HG03558 (cell line): ENCODE data around the gene CLEC11A.

ENCODE experiments used
- ATAC-seq: cut with Tn5 transposase; IDR thresholded peaks from one replicate; pipeline ENCODE4 v1.9.1; 2021; ENCODE audit warnings: moderate number of reproducible peaks; ENCODE audit not compliant: unreplicated experiment; ENCODE audit errors: extremely low read depth

Gene CLEC11A

DNA sequence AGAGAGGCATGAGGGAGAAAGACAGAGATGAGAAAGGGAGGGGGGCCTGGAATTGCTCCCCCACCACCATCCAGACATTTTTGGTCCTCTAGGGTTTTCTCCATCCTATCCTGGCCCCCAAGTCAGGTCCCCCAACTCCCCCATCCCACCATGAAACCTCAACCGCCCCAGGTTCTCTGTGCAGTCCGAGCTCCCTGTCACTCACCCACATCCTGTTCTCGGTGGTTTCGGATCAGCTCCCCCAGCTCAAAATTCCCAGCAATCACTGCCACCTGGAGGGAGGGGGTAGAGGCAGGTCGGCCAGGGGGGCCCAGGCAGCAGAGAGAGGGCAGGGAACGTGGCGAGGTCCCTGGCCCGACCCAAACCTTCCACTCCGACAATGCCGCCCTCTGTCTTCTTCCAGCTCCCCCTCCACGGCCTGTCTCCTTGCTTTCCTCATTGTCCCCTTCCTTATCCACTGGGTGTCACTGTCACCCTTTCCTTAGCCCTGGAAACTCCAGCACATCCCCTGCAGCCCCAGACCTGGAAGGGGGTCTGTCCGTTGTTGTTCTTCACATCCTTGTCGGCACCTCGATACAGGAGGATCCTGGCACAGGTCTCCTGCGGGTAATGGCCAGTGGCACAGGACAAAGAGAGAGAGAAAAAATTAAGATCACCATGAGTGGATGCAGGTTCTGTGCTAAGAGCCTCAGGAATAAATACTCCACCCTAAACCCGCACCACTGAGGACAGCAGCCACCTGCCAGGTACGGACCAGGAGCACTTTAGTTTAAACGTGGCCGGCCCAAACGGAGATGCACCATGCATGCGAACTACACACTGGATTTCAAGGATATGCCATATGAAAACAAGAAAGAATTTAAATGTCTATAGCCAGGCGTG is 19.0 kb upstream of the CLEC11A start:
- no peak for ATAC-seq

DNA sequence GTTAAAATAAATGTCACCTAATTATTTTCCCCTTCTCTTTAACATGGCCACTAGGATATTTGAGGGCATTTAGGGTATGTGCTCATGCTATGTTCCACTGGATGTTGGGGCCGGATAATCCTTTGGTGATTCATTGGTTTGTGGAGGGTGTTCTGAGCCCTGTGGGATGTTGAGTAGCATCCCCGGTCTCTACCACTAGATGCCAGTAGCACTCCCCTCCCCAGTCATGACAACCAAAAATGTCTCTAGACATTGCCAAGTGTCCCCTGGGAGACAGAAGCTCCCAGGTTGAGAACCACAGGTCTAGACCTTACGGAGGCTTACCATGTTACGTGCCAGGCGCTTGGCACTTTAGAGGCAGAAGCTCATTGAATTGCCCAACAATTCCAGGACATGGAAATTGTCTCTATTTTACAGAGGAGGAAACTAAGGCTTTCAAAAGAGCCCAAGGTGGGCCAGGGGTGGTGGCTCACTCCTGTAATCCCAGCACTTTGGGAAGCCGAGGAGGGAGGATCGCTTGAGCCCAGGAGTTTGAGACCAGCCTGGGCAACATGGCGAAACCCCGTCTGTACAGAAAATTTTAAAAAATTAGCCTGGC is 17.6 kb upstream of the CLEC11A start:
- ATAC-seq = no peak

DNA sequence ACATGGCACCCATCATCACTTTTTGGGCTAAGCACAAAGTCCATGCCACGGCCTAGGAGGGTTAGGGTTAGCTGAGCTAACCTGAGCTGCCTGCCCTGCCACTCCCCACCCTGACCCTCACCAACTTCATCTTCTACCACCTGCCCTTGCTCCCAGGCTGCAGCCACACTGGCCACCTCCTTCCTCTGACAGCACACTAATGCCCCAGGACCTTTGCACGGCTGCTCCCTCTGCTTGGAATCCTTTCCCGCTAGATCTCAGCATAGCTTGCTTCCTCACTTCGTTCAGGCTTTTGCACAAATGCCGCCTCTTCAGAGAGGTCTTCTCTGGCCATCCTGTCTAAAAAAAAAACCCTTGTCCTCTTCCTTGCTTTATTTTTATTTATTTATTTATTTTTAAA is 16.8 kb upstream of the CLEC11A start:
- no peak for ATAC-seq

DNA sequence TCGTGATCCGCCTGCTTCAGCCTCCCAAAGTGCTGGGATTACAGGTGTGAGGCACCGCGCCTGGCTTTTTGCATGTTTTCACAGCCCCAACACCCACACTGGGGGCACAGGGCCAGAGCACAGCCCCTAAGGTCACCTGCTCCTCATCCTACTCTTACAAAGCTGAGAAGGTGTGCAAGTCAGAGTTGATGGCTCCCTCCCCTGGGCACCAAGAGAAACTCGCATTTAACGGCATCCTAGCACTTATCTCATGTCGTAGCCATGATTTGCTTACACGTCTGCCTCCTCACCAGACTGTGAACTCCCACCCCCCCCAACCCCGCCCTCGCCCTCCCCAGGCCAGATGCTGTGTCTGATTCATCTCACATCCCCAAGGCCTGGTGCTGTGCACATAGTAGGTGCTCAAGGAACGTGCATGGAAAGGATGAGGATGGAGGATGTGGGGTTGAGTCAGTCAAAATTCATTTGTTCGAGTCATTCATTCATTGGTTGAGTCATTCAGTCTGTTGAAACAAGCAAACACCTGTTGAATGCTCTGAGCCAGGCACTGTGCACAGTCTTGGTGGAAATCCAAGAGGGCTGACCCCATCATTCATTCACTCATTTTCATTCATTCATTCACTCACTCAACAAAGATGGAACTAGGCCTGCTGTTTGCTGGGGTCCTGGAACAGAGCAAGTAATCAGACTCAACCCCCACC is 14.8 kb upstream of the CLEC11A start:
- ATAC-seq = no peak

DNA sequence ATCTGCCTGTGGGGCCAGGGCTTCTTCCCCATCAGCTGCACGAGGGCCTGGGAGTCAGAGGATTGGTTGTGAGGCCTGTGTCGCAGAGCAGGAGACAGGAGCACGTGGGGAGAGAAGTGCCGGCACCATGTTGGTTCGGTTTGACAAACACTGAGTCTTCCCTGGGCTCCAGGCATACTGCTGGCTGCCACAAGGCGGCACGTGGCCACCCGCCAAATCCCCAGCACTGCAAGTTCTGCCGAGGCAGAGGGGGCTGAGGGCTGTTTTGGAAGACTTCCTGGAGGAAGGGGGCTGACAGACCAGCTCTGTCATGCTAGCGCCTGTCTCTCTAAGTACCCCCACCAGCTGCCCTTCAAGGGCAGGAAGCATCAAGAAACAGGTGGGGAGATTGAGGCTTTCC is 13.1 kb upstream of the CLEC11A start:
- ATAC-seq = no peak

DNA sequence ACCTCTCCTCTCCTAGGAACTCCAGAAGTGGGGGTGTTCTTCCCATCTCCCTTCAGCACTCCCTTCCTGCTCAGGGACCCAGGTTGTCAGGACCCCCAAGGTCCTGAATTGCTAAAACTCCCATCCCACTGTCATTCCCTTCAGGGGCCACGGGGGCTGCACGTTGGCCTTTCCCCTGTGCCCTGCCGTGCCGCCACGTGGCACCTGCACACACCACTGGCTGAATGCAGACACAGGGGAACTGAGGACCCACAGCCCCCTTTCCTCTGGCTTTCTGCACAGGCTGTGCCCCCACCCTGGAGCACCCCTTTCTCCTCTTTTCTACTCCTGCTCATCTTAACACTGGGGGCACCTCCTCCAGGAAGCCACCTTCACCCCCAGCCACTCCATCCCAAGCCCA is 12.6 kb upstream of the CLEC11A start:
- ATAC-seq = no peak

DNA sequence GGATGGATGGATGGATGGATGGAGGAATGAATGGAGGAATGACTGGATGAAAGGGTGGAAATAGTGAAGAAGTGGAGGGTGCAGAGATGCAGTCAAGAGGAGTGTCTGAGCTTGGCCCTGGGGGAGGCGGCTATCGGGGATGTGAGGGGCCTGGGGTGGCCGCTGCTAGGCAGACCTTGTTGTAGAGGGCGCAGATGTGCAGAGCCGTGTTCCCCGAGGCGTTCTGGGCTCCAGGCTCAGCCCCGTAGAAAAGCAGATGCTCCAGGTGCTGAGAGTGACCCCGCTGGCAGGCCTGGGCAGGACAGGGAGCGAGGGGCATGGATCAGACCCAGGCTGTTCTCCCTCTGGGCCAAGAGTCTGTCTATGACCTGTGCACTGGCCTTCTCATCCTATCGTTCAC is 12.0 kb upstream of the CLEC11A start:
- ATAC-seq = no peak

DNA sequence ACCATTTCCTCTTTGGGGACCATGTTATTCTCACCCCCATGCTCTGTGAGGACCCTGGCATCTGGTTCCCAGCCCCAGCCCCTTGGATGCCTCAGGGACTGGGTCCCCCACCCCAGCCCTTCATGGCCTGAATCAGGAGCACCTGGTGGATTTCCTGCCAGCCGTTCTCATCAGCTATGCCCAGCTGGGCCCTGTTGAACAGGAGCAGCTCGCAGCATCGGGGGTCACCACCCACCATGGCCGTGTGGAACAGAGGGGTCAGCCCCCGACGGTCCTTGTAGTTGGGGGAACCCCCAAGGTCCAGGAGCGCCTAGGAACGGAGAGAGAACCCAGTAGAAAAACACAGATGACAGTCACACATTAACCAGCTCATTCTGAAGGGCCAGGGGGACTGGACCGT is 11.4 kb upstream of the CLEC11A start:
- ATAC-seq = no peak

DNA sequence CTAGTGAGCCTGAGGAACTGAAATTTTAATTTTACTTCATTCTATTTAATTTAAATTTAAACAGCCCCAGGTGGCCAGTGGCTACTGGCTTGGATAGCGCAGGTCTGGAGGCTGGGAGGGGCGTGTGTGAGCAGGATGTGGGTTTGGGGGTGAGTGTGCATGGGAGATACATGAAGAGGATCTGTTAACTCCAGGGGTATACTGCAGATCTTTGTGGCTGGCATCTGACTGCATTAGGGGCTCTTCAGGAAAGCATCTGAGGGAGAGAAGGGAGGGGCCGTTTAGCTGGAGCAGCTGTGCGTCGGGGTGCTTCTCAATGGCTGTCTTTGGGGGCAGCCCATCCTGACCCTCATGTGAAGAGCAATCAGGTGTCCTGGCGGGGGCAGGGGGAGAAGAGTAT is 10.3 kb upstream of the CLEC11A start:
- no peak for ATAC-seq

DNA sequence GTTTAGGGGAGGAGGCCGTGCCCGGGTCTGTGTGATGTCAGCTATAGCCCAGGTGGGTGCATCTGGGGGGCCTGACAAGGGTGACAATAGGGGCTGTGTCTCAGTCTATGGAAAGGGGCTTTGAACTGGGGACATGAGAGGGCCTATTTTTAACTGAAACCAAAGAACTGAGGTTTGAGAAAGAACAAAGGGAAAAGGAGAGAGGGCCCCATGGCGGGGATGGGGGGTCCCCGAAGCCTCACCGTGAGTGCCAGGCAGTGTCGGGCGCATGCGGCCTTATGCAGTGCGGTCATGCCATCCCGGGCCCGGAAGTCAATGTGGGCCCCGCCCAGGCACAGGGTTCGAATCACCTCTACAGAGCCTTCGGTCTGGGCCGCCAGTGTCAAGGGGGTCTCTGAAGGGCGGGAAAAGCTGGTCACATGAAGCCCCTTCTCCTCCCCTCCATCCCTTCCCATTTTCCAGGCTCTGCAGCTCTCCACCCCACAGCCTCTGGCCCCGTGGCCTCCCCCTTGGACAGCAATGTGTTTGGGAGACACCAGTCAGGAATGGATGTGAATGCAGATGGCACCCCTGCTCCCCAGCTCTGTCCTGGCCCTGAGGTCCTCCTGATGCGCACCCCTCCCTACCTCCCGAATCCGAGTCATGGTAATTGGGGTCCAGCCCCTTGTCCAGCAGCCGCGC is 9.5 kb upstream of the CLEC11A start:
- ATAC-seq = no peak

DNA sequence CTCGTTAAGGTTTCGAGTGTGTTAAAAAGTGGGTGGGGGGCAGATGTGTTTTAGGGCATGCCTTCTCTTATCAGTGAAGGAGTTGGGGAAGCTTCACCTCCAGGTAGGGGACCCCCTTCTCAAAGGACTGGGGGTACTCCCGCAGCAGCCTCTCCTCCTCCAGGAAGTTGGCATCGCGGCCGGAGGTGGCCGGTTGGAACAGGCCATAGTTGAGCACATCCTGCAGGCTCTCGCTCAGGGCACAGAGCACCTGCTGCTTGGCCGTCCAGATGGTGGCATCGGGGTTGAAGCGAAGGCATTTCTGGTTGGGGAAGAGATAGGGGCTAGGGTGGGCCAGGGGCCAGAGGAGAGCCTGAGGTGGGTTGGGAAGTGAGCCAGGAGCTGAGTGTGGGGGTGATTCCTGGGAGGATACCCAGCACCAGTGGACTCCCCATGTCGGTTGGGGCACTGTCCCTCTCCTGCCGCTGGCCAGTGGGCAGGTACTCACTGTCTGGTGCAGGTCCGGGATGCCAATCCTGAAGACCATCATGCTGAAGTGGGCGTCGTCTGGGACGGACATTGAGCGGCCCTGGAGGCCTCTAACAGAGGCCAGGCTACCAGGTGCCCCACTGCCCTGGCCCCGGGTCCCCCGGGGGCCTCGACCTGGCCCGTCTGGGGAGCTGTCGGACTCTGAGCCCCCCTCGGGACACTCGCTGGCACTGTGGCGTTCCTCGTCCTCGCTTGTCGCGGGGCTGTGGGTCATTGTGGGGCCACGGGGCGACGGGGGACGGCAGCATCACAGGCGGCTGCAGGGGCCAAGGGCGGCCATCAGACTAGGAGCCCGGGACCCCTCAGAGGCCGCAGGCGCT is 6.8 kb upstream of the CLEC11A start:
- no peak for ATAC-seq

DNA sequence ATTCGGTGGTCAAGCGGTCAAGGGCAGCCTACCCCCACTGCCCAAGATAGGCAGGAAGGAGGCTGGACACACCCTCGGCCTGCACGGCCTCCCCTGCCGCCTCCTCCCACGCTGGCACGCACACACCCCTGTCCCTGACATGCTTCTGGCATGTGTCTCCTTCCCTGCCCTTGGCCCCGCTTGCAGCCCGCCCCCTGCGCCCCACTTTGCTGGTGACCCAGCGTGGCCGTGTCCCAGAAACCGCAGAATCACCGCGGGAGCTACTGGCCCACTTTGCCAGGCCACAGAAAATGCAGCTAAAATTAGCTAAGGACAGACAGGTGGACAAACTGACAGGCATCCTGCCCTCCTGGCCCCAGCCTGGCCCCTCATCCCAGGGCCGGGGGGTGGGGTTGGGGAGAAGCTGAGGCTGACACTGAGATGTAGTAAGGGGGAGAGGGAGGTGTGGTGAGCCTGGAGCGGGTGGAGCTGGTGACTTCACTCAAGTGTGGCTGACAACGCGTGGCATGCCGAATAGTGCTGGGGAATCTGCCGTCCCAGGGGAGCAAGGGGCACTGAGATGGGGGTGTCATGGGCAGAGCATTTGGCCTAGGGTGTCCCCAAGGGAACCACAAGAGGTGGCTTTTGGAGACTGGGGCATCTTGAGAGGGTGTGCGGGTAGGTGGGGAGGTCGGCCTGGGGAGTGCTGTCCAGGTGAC is 6.0 kb upstream of the CLEC11A start:
- no peak for ATAC-seq

DNA sequence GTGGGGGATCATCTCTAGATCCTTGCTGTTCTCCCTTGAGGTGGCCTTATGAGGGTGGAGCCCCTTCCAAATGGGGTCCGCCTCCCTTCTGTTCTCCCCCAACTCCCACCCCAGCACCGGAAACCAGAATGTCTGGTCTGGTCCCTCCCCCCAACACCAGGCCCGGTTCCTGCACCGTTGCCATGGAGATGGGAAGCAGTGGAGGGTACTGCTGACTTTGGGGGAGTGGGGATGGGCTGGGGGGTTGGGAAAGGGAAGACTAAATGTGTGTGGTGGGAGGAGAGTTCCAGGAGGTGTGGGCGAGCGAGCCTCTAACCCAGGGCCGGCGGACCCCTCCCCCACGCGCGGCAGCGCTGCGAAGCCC is 5.3 kb upstream of the CLEC11A start:
- no peak for ATAC-seq

DNA sequence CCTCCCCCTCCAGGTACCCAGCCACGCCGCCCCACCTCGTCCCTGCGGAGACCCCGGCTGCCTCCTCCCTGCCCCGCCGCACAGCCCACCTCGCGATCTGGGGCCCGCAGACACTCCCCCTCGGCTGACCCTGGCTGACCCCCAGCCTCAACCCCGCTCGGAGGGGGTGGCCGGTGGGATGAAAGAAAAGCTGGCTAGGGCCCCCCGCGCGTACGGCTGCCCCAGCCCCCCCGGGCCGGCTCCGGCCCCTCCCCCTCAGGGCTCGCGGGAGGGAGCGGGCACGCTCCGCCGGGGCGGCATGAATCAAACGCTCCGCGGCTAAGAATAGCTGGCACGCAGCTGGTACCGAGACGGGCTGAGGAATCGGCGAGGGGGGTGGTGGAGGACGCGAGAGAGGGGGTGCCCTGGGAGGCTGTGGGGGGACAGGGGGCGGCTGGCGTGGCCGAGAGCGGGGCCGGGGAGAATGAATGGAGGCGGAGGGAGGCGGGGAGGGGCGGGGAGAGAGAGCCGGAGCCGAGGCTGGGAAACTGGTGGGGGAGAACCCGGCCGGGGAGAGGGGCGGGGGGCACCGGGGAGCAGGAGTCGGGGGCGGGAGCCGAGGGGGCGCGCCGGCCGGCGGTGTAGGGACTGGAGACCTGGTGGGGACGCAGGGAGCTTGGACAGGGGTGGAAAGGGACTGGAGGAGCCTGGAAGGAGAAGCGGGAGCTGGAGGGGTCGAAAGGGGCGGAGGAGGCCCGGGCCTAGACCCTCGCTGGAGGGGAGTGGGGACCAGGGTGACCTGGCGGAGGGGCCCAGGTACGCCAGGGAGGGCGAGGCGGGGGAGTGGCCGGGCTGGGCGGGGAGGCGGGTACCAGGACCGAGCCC is 4.7 kb upstream of the CLEC11A start:
- ATAC-seq = no peak

DNA sequence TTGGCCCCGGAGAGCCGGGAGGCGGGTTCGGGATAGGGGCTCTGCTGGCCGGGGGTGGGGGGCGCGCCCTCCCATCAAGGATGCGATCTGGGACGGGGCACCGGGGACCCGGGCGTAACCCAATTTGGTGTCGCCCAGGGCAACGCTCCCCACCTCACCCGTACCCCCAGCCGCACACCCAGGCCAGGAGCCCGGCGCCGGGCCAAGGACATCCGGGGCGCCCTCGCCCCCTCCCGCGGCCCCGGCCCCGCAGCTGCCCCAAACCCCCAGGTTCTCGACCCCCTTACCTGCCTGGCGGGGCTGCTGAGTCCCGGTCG is 4.1 kb upstream of the CLEC11A start:
- ATAC-seq = no peak

DNA sequence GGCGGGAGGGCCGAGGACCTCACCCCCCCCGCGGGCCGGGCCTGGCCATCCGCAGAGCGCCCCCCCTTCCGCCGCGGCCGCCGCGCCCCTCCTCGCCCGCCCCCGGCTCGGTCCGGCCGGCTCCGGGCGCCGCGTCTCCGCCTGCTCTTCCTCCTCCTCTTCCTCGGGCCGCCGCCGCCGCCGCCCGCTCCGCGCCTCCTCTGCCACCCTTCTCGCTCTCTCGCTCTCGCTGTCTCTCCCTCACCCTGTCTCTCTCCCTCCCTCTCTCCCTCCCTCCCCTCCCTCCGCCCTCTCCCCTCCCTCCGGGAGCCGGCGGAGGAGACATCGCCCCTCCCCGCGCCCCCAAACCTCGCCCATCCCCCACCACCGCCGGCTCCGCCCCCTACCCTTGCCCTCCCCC is 3.6 kb upstream of the CLEC11A start, which contains the start of gene SHANK1:
SHANK1 (minus strand) TSS at position 237 of the 400 bp plus-strand sequence. CDS start 2,883 bp downstream, outside the sequence.
- no peak for ATAC-seq

DNA sequence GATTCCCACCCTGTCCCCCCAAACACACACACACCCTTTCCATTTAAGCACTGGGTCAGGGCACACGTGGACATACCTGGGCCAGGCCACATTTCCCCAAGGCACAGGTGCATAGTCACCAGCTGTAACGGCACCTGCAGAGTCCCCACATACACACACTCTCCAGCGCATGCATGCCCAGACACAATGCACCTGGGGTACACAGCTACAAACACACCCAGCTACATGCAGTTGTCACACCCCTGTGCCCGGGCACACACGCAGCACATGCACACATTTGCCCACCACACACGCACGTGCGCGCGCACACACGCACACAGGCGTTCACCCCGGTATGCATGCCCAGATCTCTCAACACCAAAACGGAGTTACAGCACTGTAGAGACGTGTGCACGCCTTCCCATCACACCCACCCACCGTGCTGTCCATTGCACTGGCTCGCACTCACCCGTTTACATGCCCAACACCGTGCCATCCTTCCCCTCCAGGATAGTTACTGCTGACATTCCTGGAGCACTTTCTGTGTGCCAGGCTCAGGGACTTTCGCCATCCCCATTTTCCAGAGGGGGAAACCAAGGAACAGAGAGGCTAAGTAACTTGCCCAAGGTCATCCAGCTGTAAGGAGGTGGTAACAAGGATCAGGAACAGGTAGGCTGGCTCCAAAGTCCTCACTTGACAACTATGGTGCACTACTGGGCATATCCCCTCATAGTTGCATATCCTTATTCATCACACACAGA is 2.8 kb upstream of the CLEC11A start:
- ATAC-seq = no peak

DNA sequence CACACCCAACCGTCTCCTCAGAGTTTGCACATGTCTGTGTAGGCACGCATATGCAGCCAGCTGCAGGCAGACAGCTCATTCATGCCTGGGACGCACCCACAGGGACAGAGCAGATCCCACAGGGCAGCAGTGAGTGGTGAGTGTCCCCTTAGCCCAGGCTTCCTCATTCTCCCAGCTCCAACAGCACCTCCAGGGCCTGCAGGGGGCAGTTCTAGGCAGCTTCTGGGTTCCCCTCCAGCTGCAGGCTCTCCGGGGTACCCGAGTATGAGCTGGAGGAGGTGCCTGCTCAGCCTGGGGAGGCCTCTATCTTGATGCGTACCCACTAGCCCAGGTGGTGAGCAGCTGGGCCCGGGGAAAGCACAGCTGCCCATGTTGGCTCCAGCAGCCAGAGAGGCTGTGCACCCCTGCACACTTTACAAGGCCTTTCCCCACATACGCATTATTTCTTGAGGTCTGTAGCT is 2.2 kb upstream of the CLEC11A start:
- no peak for ATAC-seq
